Measurements from ENCODE around the gene GRM7. TPM values are rescaled to one million over a fixed set of nuclear protein-coding genes. Genes with fewer than 3 reads are reported as not detected.
"Not testable (repeated sequence)": the region's sequence is repeated elsewhere in the genome, so short reads cannot be mapped to it uniquely, and the experiment has no call there.

GRM7 gene
- total RNA-seq, 1 donor from 2014 or later, result 1.5 TPM

DNA sequence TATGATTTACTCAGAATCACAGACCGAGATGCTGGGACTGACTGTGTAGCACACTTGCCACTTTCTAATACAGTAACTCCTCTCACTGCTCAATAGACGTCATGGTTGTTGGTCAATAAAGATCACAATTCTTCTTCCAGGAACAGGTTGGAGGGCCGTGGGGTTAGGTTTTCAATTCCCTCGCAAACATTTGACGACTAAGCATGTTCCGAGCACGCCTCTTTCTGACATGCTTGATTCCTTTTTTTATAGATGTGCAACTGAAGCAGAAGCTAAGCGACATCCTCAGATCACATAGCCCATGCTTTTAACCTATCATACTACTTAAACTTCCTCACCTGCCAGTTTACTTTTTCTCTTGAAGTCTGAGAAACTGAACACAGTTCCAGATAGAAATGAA is 61.0 kb downstream of the GRM7 start:
- Mint-ChIP-seq H3K9me3 (peaks cover 3% of the 10 kb centered on the region), H3K36me3 (ENCODE audit: low read depth) (no peaks in the 10 kb centered on the region), H3K4me1 (no peaks in the 10 kb centered on the region), H3K27ac (ENCODE audit: unreplicated experiment) (no peak overlapping the region), H3K4me3 (no peak overlapping the region), H3K27me3 (ENCODE audit: low read depth) (no peaks in the 10 kb centered on the region)
- no peak for DNase-seq (ENCODE audit: low read depth, low spot score)
- TF ChIP-seq, protein P1, sequence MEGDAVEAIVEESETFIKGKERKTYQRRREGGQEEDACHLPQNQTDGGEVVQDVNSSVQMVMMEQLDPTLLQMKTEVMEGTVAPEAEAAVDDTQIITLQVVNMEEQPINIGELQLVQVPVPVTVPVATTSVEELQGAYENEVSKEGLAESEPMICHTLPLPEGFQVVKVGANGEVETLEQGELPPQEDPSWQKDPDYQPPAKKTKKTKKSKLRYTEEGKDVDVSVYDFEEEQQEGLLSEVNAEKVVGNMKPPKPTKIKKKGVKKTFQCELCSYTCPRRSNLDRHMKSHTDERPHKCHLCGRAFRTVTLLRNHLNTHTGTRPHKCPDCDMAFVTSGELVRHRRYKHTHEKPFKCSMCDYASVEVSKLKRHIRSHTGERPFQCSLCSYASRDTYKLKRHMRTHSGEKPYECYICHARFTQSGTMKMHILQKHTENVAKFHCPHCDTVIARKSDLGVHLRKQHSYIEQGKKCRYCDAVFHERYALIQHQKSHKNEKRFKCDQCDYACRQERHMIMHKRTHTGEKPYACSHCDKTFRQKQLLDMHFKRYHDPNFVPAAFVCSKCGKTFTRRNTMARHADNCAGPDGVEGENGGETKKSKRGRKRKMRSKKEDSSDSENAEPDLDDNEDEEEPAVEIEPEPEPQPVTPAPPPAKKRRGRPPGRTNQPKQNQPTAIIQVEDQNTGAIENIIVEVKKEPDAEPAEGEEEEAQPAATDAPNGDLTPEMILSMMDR (conservative IDR thresholded peaks at IDR 0.05), result no peak

DNA sequence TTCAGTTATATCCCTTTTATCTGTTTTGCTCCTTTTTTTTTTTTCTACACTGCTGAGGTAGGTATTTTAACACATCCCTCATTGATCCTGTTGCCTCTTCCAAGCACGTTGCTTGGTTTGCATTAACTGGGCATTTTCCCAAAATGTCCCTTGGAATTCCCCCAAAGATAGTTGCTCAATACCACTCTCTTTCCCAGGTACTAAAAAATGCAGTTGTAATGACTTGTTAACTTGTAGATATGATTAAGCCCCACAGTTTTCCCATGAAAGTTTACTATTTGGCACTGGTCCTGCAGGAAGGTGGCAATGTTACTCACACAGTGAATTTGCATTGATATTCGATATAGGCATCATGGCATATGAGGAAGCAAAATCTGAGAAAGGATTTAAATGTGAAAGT is 67.1 kb downstream of the GRM7 start:
- Mint-ChIP-seq H3K4me3 (no peak overlapping the region), H3K9me3 (peaks cover 3% of the 10 kb centered on the region), H3K36me3 (ENCODE audit: low read depth) (no peaks in the 10 kb centered on the region), H3K27me3 (ENCODE audit: low read depth) (no peaks in the 10 kb centered on the region), H3K4me1 (no peaks in the 10 kb centered on the region), H3K27ac (ENCODE audit: unreplicated experiment) (no peak overlapping the region)
- TF ChIP-seq, protein P1 (conservative IDR thresholded peaks at IDR 0.05), result no peak
- no peak for DNase-seq (ENCODE audit: low read depth, low spot score)

DNA sequence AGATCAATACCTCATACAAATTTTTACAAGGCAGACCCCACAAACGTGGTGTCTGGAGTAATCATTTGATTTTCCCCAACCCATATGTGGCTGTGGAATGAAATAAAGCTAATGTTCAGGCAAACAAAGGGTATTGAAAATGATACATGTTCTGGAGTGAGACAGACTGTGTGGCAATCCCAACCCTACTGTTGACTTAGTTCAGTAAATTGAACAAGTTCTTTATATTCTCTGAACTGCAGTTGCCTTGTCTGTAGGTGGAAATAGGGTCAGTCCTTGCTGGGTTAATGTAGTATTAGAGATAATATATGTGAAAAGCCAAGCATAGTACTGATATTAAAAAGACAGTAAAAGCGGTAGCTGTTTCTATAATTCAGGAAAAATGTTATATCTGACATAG is 69.0 kb downstream of the GRM7 start:
- peaks cover 6% of the 10 kb centered on the region for H3K9me3 Mint-ChIP-seq
- no peak overlapping the region for H3K27ac Mint-ChIP-seq (ENCODE audit: unreplicated experiment)
- TF ChIP-seq, protein P1 (conservative IDR thresholded peaks at IDR 0.05), result no peak
- no peaks in the 10 kb centered on the region for H3K27me3 Mint-ChIP-seq (ENCODE audit: low read depth)
- no peak for DNase-seq (ENCODE audit: low read depth, low spot score)
- H3K4me1 Mint-ChIP-seq, result no peaks in the 10 kb centered on the region
- no peaks in the 10 kb centered on the region for H3K36me3 Mint-ChIP-seq (ENCODE audit: low read depth)
- H3K4me3 Mint-ChIP-seq, result no peak overlapping the region

DNA sequence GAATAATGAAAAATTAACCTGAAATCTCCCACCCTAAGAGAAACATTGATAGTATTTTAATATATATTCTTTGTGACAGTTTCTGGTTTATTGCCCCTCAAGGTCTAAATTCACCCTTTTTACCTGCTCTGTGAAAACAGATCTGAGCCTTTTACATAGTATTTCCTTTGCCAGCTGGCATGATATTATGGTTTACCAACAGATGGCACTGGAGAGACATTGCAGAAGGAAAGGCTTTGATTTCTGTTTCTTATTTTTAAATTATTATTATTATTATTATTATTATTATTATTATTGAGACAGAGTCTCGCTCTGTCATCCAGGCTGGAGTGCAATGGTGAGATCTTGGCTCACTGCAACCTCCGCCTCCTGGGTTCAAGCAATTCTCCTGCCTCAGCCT is 74.5 kb downstream of the GRM7 start:
- not testable (repeated sequence) for H3K9me3 Mint-ChIP-seq; H3K27ac Mint-ChIP-seq (ENCODE audit: unreplicated experiment); H3K27me3 Mint-ChIP-seq (ENCODE audit: low read depth); H3K4me3 Mint-ChIP-seq; H3K4me1 Mint-ChIP-seq; DNase-seq (ENCODE audit: low read depth, low spot score); H3K36me3 Mint-ChIP-seq (ENCODE audit: low read depth)
- TF ChIP-seq, protein P1 (conservative IDR thresholded peaks at IDR 0.05), result peak; percentile 46

DNA sequence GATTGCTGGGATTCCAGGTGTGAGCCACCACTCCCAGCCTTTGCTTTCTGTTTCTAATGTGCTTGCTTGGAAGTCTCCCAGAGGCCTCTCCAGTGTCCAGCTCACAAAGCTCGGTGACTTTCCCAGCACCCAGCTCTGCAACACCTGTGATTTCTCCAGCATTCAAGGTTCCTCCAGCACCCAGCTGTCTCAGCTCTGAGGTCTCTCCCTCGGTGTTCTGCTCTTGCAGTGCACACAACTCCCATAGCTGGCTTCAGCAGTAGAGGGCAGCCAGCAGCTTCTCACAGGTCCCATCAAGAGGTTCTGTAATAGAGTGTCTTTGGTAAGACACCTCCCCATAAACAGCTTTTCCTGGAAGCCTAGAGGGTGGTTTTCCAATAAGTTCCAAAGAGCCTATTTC is 75.1 kb downstream of the GRM7 start:
- Mint-ChIP-seq H3K4me1 (no peaks in the 10 kb centered on the region), H3K27ac (ENCODE audit: unreplicated experiment) (no peak overlapping the region), H3K36me3 (ENCODE audit: low read depth) (no peaks in the 10 kb centered on the region), H3K9me3 (peaks cover 3% of the 10 kb centered on the region), H3K4me3 (no peak overlapping the region), H3K27me3 (ENCODE audit: low read depth) (peaks cover 2% of the 10 kb centered on the region)
- TF ChIP-seq, protein P1 (conservative IDR thresholded peaks at IDR 0.05), result no peak
- DNase-seq (ENCODE audit: low read depth, low spot score), result no peak

DNA sequence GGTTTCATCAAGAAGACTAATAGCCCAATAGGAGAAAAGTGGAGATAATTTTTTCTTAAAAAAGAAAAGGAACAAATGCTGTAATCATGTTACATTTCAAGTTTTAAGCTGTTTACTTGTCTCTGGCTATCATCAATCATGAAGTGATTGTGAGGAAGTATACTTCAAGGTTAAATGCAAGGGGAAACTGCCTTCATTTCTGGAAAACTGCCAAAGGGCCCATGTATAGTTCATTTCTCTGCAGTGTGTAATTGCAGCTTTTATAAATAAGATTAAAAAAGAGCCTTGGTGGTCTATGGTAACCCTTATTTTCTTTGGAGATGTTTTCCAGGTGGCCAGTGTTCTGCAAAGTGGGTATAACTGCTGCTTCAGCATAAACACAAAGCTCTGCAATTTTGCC is 101.9 kb downstream of the GRM7 start:
- H3K27me3 Mint-ChIP-seq (ENCODE audit: low read depth), result no peaks in the 10 kb centered on the region
- H3K27ac Mint-ChIP-seq (ENCODE audit: unreplicated experiment), result no peak overlapping the region
- no peaks in the 10 kb centered on the region for H3K9me3 Mint-ChIP-seq
- peaks cover 2% of the 10 kb centered on the region for H3K4me1 Mint-ChIP-seq
- TF ChIP-seq, protein P1 (conservative IDR thresholded peaks at IDR 0.05), result no peak
- H3K4me3 Mint-ChIP-seq, result no peak overlapping the region
- DNase-seq (ENCODE audit: low read depth, low spot score), result no peak
- H3K36me3 Mint-ChIP-seq (ENCODE audit: low read depth), result no peaks in the 10 kb centered on the region

All from neural crest cell (in vitro differentiated cells).